ENCODE measurements around the gene ADAMTSL4. TPM values are rescaled to one million over a fixed set of nuclear protein-coding genes. Genes with fewer than 3 reads are reported as not detected.

The ADAMTSL4 gene
- total and polyA plus RNA-seq, 2 of the 8 experiments (the other 6 are each of a cell fraction or from before 2014, with no cell fraction given), result 4.2 to 5.4 TPM

GRCh38 chr1:150513351-150513791 lies 35.8 kb upstream of the ADAMTSL4 start (continued):
- TF ChIP-seq RBBP5 (IDR thresholded peaks at IDR 0.05; ENCODE audit: borderline replicate concordance, low read depth, low read length) (no peak), FOSL1 (IDR thresholded peaks at IDR 0.05; ENCODE audit: insufficient read depth, low read depth, low read length) (no peak), KDM5A (IDR thresholded peaks at IDR 0.05; ENCODE audit: low read length) (no peak), CBX5 (IDR thresholded peaks at IDR 0.05; ENCODE audit: low read depth, low read length) (no peak), RXRA (IDR thresholded peaks at IDR 0.05; ENCODE audit: insufficient read depth, low read depth, low read length) (no peak)
- TF ChIP-seq, protein P1, sequence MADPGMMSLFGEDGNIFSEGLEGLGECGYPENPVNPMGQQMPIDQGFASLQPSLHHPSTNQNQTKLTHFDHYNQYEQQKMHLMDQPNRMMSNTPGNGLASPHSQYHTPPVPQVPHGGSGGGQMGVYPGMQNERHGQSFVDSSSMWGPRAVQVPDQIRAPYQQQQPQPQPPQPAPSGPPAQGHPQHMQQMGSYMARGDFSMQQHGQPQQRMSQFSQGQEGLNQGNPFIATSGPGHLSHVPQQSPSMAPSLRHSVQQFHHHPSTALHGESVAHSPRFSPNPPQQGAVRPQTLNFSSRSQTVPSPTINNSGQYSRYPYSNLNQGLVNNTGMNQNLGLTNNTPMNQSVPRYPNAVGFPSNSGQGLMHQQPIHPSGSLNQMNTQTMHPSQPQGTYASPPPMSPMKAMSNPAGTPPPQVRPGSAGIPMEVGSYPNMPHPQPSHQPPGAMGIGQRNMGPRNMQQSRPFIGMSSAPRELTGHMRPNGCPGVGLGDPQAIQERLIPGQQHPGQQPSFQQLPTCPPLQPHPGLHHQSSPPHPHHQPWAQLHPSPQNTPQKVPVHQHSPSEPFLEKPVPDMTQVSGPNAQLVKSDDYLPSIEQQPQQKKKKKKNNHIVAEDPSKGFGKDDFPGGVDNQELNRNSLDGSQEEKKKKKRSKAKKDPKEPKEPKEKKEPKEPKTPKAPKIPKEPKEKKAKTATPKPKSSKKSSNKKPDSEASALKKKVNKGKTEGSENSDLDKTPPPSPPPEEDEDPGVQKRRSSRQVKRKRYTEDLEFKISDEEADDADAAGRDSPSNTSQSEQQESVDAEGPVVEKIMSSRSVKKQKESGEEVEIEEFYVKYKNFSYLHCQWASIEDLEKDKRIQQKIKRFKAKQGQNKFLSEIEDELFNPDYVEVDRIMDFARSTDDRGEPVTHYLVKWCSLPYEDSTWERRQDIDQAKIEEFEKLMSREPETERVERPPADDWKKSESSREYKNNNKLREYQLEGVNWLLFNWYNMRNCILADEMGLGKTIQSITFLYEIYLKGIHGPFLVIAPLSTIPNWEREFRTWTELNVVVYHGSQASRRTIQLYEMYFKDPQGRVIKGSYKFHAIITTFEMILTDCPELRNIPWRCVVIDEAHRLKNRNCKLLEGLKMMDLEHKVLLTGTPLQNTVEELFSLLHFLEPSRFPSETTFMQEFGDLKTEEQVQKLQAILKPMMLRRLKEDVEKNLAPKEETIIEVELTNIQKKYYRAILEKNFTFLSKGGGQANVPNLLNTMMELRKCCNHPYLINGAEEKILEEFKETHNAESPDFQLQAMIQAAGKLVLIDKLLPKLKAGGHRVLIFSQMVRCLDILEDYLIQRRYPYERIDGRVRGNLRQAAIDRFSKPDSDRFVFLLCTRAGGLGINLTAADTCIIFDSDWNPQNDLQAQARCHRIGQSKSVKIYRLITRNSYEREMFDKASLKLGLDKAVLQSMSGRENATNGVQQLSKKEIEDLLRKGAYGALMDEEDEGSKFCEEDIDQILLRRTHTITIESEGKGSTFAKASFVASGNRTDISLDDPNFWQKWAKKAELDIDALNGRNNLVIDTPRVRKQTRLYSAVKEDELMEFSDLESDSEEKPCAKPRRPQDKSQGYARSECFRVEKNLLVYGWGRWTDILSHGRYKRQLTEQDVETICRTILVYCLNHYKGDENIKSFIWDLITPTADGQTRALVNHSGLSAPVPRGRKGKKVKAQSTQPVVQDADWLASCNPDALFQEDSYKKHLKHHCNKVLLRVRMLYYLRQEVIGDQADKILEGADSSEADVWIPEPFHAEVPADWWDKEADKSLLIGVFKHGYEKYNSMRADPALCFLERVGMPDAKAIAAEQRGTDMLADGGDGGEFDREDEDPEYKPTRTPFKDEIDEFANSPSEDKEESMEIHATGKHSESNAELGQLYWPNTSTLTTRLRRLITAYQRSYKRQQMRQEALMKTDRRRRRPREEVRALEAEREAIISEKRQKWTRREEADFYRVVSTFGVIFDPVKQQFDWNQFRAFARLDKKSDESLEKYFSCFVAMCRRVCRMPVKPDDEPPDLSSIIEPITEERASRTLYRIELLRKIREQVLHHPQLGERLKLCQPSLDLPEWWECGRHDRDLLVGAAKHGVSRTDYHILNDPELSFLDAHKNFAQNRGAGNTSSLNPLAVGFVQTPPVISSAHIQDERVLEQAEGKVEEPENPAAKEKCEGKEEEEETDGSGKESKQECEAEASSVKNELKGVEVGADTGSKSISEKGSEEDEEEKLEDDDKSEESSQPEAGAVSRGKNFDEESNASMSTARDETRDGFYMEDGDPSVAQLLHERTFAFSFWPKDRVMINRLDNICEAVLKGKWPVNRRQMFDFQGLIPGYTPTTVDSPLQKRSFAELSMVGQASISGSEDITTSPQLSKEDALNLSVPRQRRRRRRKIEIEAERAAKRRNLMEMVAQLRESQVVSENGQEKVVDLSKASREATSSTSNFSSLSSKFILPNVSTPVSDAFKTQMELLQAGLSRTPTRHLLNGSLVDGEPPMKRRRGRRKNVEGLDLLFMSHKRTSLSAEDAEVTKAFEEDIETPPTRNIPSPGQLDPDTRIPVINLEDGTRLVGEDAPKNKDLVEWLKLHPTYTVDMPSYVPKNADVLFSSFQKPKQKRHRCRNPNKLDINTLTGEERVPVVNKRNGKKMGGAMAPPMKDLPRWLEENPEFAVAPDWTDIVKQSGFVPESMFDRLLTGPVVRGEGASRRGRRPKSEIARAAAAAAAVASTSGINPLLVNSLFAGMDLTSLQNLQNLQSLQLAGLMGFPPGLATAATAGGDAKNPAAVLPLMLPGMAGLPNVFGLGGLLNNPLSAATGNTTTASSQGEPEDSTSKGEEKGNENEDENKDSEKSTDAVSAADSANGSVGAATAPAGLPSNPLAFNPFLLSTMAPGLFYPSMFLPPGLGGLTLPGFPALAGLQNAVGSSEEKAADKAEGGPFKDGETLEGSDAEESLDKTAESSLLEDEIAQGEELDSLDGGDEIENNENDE (IDR thresholded peaks at IDR 0.05; ENCODE audit: insufficient replicate concordance, low read length), result no peak
